ENCODE data around the gene MGAT4C. TPM values are rescaled to one million over a fixed set of nuclear protein-coding genes. Genes with fewer than 3 reads are reported as not detected.

MGAT4C gene
- total RNA-seq, 1 experiment from 2014 or later, result not detected

GRCh38 chr12:86260183-86260582, 4.0 kb upstream of the MGAT4C start:
- no peak overlapping the region for H3K4me3 Mint-ChIP-seq (ENCODE audit: unreplicated experiment)
- DNase-seq, result no peak
- POLR2A ChIA-PET, result no interaction called here
- Histone ChIP-seq H3K4me1 (no peaks in the 10 kb centered on the region), H3K9me3 (no peaks in the 10 kb centered on the region), H3K4me3 (ENCODE audit: low read depth, low read length) (no peak overlapping the region), H3K36me3 (ENCODE audit: control insufficient read depth, insufficient read depth, low read length) (no peaks in the 10 kb centered on the region), H3K27me3 (replicated peaks; ENCODE audit: control insufficient read depth, insufficient read depth, low read length) (no peaks in the 10 kb centered on the region)
- H3K9me3 Mint-ChIP-seq (ENCODE audit: unreplicated experiment), result no peaks in the 10 kb centered on the region
- intact Hi-C loops (cut with micrococcal nuclease; ENCODE audit: unreplicated experiment), result loop anchor here (5.0 kb wide), 1 partner anchor 652 kb away; no protein-coding TSS in a partner anchor
- H3K36me3 Mint-ChIP-seq (ENCODE audit: insufficient read depth, unreplicated experiment), result no peaks in the 10 kb centered on the region
- TF ChIP-seq CTCF (IDR thresholded peaks at IDR 0.05; ENCODE audit: insufficient read depth in 1 of 2, low read depth in 1 of 2, low read length in 1 of 2, severe bottlenecking in 1 of 2, unreplicated experiment in 1 of 2), result no peak
- CTCF ChIA-PET, result no interaction called here
- no TSS peak for BruUV-seq (replicated peaks)
- H3K27me3 Mint-ChIP-seq (ENCODE audit: insufficient read depth, unreplicated experiment), result peaks cover 11% of the 10 kb centered on the region
- H3K27ac Mint-ChIP-seq (ENCODE audit: unreplicated experiment), result no peak overlapping the region
- H3K4me1 Mint-ChIP-seq (ENCODE audit: low read depth, unreplicated experiment), result peaks cover 2% of the 10 kb centered on the region

GRCh38 chr12:86257134-86257533, 943 bp upstream of the MGAT4C start:
- DNase-seq, result no peak
- ChIA-PET CTCF (no interaction called here), POLR2A (no interaction called here)
- BruUV-seq (replicated peaks), result no TSS peak
- H3K9me3 Mint-ChIP-seq (ENCODE audit: unreplicated experiment), result no peaks in the 10 kb centered on the region
- H3K4me1 ChIP-seq, result no peaks in the 10 kb centered on the region
- H3K27ac Mint-ChIP-seq (ENCODE audit: unreplicated experiment), result no peak overlapping the region
- no peaks in the 10 kb centered on the region for H3K4me1 Mint-ChIP-seq (ENCODE audit: low read depth, unreplicated experiment)
- H3K4me3 ChIP-seq (ENCODE audit: low read depth, low read length), result no peak overlapping the region
- H3K9me3 ChIP-seq, result no peaks in the 10 kb centered on the region
- H3K27me3 Mint-ChIP-seq (ENCODE audit: insufficient read depth, unreplicated experiment), result peaks cover 2% of the 10 kb centered on the region
- intact Hi-C loops (cut with micrococcal nuclease; ENCODE audit: unreplicated experiment), result no loop called here
- H3K36me3 Mint-ChIP-seq (ENCODE audit: insufficient read depth, unreplicated experiment), result no peaks in the 10 kb centered on the region
- H3K27me3 ChIP-seq (replicated peaks; ENCODE audit: control insufficient read depth, insufficient read depth, low read length), result no peaks in the 10 kb centered on the region
- no peak for TF ChIP-seq CTCF (IDR thresholded peaks at IDR 0.05; ENCODE audit: insufficient read depth in 1 of 2, low read depth in 1 of 2, low read length in 1 of 2, severe bottlenecking in 1 of 2, unreplicated experiment in 1 of 2)
- no peak overlapping the region for H3K4me3 Mint-ChIP-seq (ENCODE audit: unreplicated experiment)
- H3K36me3 ChIP-seq (ENCODE audit: control insufficient read depth, insufficient read depth, low read length), result no peaks in the 10 kb centered on the region

- DNase-seq, result no peak
- Mint-ChIP-seq H3K36me3 (ENCODE audit: insufficient read depth, unreplicated experiment) (no peaks in the 10 kb centered on the region), H3K9me3 (ENCODE audit: unreplicated experiment) (no peaks in the 10 kb centered on the region), H3K4me3 (ENCODE audit: unreplicated experiment) (no peak overlapping the region), H3K4me1 (ENCODE audit: low read depth, unreplicated experiment) (no peaks in the 10 kb centered on the region), H3K27ac (ENCODE audit: unreplicated experiment) (no peak overlapping the region), H3K27me3 (ENCODE audit: insufficient read depth, unreplicated experiment) (no peaks in the 10 kb centered on the region)
- no TSS peak for BruUV-seq (replicated peaks)
- CTCF ChIA-PET, result no interaction called here
- intact Hi-C loops (cut with micrococcal nuclease; ENCODE audit: unreplicated experiment), result no loop called here
- POLR2A ChIA-PET, result no interaction called here
- Histone ChIP-seq H3K36me3 (ENCODE audit: control insufficient read depth, insufficient read depth, low read length) (no peaks in the 10 kb centered on the region), H3K27me3 (replicated peaks; ENCODE audit: control insufficient read depth, insufficient read depth, low read length) (no peaks in the 10 kb centered on the region), H3K4me1 (no peaks in the 10 kb centered on the region), H3K4me3 (ENCODE audit: low read depth, low read length) (no peak overlapping the region), H3K9me3 (no peaks in the 10 kb centered on the region)
- TF ChIP-seq CTCF (IDR thresholded peaks at IDR 0.05; ENCODE audit: insufficient read depth in 1 of 2, low read depth in 1 of 2, low read length in 1 of 2, severe bottlenecking in 1 of 2, unreplicated experiment in 1 of 2), result no peak
Measured at GRCh38 chr12:86254399-86255107, 1.6 kb downstream of the MGAT4C start.

All from Caco-2 (cell line).